ENCODE results near the gene GARIN5B. TPM values are rescaled to one million over a fixed set of nuclear protein-coding genes. Genes with fewer than 3 reads are reported as not detected.

The GARIN5B gene
- polyA plus RNA-seq, 1 donor from 2014 or later = not detected

DNA sequence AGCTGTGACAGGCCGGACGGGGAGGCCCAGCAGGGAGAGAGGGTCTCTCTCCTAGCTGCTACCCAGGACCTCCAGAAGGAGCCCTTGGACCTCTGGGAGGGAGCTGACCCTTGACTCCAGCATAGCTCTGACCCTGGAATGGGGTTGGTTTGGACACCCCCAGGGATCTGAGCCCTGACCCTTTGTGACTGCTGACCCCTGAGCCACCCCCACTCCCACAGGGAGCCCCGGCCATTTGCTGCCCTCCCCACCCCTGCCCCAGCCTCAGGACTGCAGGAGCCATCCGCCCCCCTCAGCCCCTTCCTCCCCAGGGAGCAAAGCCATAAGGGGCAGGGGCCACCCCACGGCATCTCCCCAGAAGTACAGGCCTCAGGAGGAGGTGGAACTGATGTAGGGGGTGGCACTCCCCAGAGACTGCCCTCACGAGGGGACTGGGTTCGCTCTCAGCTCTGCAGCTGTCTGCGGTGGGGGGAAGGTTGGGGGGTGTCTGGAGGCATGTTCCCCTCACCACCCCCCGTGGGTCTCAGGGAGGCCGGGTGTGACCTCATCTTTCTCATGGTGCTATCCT, 15.5 kb downstream of the GARIN5B start:
- Histone ChIP-seq H3K4me2 (ENCODE audit: low read length) (no peak overlapping the region), H3K9me3 (ENCODE audit: low read length) (no peaks in the 10 kb centered on the region), H3K27ac (ENCODE audit: low read length) (no peak overlapping the region), H3F3A (ENCODE audit: insufficient read depth, low read length, poor library complexity, severe bottlenecking) (no peaks in the 10 kb centered on the region), H3K79me2 (replicated peaks; ENCODE audit: insufficient read depth, low read length) (no peaks in the 10 kb centered on the region), H2AFZ (ENCODE audit: low read depth, low read length) (no peak overlapping the region), H3K27me3 (ENCODE audit: insufficient read depth, low read depth, low read length) (peaks cover 14% of the 10 kb centered on the region), H3K36me3 (ENCODE audit: insufficient read depth, low read length) (no peaks in the 10 kb centered on the region), H3K9ac (ENCODE audit: low read length) (no peak overlapping the region), H4K20me1 (ENCODE audit: insufficient read depth) (no peaks in the 10 kb centered on the region), H3K4me3 (ENCODE audit: low read length) (no peak overlapping the region), H3K9me2 (ENCODE audit: insufficient read depth, low read length) (no peaks in the 10 kb centered on the region)
- no peak for TF ChIP-seq EP300 (conservative IDR thresholded peaks at IDR 0.05; ENCODE audit: poor library complexity, severe bottlenecking)
- TF ChIP-seq, protein P1, sequence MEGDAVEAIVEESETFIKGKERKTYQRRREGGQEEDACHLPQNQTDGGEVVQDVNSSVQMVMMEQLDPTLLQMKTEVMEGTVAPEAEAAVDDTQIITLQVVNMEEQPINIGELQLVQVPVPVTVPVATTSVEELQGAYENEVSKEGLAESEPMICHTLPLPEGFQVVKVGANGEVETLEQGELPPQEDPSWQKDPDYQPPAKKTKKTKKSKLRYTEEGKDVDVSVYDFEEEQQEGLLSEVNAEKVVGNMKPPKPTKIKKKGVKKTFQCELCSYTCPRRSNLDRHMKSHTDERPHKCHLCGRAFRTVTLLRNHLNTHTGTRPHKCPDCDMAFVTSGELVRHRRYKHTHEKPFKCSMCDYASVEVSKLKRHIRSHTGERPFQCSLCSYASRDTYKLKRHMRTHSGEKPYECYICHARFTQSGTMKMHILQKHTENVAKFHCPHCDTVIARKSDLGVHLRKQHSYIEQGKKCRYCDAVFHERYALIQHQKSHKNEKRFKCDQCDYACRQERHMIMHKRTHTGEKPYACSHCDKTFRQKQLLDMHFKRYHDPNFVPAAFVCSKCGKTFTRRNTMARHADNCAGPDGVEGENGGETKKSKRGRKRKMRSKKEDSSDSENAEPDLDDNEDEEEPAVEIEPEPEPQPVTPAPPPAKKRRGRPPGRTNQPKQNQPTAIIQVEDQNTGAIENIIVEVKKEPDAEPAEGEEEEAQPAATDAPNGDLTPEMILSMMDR (IDR thresholded peaks at IDR 0.05; ENCODE audit: poor library complexity, severe bottlenecking) = no peak
- no peak for TF ChIP-seq SMC3 (conservative IDR thresholded peaks at IDR 0.05; ENCODE audit: poor library complexity)
- TF ChIP-seq TAF1 (IDR thresholded peaks at IDR 0.05; ENCODE audit: low read depth) = no peak
- no peak for TF ChIP-seq RAD21 (conservative IDR thresholded peaks at IDR 0.05)
- no peak for TF ChIP-seq EZH2 (IDR thresholded peaks at IDR 0.05; ENCODE audit: borderline replicate concordance, insufficient read depth, low read length, poor library complexity, severe bottlenecking)

DNA sequence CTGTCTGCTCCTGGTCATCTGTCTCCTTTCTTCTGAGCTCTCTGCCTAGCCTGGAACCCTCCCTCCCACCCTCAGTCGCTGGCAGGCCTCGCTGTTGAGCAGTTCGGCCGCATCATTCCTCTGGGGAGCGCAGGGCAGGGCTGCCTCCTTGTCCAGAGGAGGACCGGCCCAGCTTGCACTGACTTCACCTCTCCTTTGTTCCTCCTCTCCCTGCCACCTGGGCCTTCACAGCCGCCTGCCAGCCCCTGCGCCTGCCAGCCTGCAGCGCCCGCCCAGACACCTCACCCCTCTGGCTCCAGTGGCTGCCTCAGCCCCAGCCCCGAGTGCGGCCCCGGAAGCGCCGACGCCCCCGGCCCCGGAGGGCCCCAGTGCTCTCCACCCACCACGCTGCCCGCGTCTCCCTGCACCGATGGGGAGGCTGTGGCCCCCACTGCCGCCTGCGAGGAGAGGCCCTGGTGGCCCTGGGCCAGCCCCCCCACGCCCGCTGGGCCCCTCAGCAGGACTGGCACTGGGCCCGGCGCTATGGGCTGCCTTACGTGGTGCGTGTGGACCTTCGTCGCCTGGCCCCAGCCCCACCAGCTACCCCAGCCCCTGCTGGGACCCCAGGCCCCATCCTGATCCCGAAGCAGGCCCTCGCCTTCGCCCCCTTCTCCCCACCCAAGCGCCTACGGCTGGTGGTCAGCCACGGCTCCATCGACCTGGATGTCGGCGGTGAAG, 16.2 kb downstream of the GARIN5B start:
- no peak overlapping the region for H3K4me3 ChIP-seq (ENCODE audit: low read length)
- H2AFZ ChIP-seq (ENCODE audit: low read depth, low read length) = no peak overlapping the region
- no peaks in the 10 kb centered on the region for H3K36me3 ChIP-seq (ENCODE audit: insufficient read depth, low read length)
- no peaks in the 10 kb centered on the region for H3F3A ChIP-seq (ENCODE audit: insufficient read depth, low read length, poor library complexity, severe bottlenecking)
- no peak overlapping the region for H3K4me2 ChIP-seq (ENCODE audit: low read length)
- H3K9ac ChIP-seq (ENCODE audit: low read length) = no peak overlapping the region
- H4K20me1 ChIP-seq (ENCODE audit: insufficient read depth) = no peaks in the 10 kb centered on the region
- H3K9me2 ChIP-seq (ENCODE audit: insufficient read depth, low read length) = no peaks in the 10 kb centered on the region
- no peaks in the 10 kb centered on the region for H3K9me3 ChIP-seq (ENCODE audit: low read length)
- H3K79me2 ChIP-seq (replicated peaks; ENCODE audit: insufficient read depth, low read length) = no peaks in the 10 kb centered on the region
- peaks cover 7% of the 10 kb centered on the region for H3K27me3 ChIP-seq (ENCODE audit: insufficient read depth, low read depth, low read length)
- TF ChIP-seq POLR2AphosphoS5 (IDR thresholded peaks at IDR 0.05) = no peak
- no peak for TF ChIP-seq MXI1 (conservative IDR thresholded peaks at IDR 0.05; ENCODE audit: poor library complexity, severe bottlenecking)
- TF ChIP-seq, protein P2, sequence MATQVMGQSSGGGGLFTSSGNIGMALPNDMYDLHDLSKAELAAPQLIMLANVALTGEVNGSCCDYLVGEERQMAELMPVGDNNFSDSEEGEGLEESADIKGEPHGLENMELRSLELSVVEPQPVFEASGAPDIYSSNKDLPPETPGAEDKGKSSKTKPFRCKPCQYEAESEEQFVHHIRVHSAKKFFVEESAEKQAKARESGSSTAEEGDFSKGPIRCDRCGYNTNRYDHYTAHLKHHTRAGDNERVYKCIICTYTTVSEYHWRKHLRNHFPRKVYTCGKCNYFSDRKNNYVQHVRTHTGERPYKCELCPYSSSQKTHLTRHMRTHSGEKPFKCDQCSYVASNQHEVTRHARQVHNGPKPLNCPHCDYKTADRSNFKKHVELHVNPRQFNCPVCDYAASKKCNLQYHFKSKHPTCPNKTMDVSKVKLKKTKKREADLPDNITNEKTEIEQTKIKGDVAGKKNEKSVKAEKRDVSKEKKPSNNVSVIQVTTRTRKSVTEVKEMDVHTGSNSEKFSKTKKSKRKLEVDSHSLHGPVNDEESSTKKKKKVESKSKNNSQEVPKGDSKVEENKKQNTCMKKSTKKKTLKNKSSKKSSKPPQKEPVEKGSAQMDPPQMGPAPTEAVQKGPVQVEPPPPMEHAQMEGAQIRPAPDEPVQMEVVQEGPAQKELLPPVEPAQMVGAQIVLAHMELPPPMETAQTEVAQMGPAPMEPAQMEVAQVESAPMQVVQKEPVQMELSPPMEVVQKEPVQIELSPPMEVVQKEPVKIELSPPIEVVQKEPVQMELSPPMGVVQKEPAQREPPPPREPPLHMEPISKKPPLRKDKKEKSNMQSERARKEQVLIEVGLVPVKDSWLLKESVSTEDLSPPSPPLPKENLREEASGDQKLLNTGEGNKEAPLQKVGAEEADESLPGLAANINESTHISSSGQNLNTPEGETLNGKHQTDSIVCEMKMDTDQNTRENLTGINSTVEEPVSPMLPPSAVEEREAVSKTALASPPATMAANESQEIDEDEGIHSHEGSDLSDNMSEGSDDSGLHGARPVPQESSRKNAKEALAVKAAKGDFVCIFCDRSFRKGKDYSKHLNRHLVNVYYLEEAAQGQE (IDR thresholded peaks at IDR 0.05; ENCODE audit: borderline replicate concordance) = no peak
- TF ChIP-seq, protein P1 (IDR thresholded peaks at IDR 0.05; ENCODE audit: poor library complexity, severe bottlenecking) = no peak
- TF ChIP-seq RAD21 (conservative IDR thresholded peaks at IDR 0.05) = no peak
- no peak for TF ChIP-seq EP300 (conservative IDR thresholded peaks at IDR 0.05; ENCODE audit: poor library complexity, severe bottlenecking)
- TF ChIP-seq EZH2 (IDR thresholded peaks at IDR 0.05; ENCODE audit: borderline replicate concordance, insufficient read depth, low read length, poor library complexity, severe bottlenecking) = no peak
- TF ChIP-seq SMC3 (conservative IDR thresholded peaks at IDR 0.05; ENCODE audit: poor library complexity) = no peak
- TF ChIP-seq TAF1 (IDR thresholded peaks at IDR 0.05; ENCODE audit: low read depth) = no peak
- H3K27ac ChIP-seq (ENCODE audit: low read length) = no peak overlapping the region
